GM12878 (cell line): Measurements from ENCODE around the gene CD276. TPM values are rescaled to one million over a fixed set of nuclear protein-coding genes. Genes with fewer than 3 reads are reported as not detected.

ENCODE experiments used
- ATAC-seq: fragments of 200-7000 bp; cut with Tn5 transposase; 3 replicates; pipeline ENCODE4 v1.9.1; 2020; ENCODE audit warnings: mild to moderate bottlenecking, moderate library complexity
- BruUV-seq: library from RNA; stranded (reverse); fragments of 400-500 nt; replicated peaks from 2 replicates; lab custom pipeline; 2021; lab: Mats Ljungman, UMichigan
- CTCF ChIA-PET: fragments of 300-600 bp; sonication (Branson Sonifier 250); formaldehyde crosslinking; extraction: SDS; loops from one replicate; lab custom pipeline; 2021; ENCODE audit warnings: inconsistent platforms; lab: Yijun Ruan, JAX
- POLR2A ChIA-PET: fragments of 350-600 bp; formaldehyde crosslinking; extraction: SDS; loops from one replicate; lab custom pipeline; 2021; ENCODE audit warnings: inconsistent platforms; lab: Charles Lee
- RAD21 ChIA-PET: fragments of 300-600 bp; sonication (Branson Sonifier 250); formaldehyde crosslinking; loops from one replicate; lab custom pipeline; 2023; ENCODE audit warnings: antibody characterized with exemption; ENCODE audit not compliant: unreplicated experiment; lab: Charles Lee
- SMC1A ChIA-PET: fragments of 300-600 bp; sonication (Branson Sonifier 250); formaldehyde crosslinking; loops from one replicate; lab custom pipeline; 2023; ENCODE audit not compliant: unreplicated experiment, uncharacterized antibody; lab: Charles Lee
- DNase-seq: peaks from one replicate; pipeline ENCODE4 v3.0.0-alpha.2; 2011; ENCODE audit warnings: low read depth, low spot score
- FAIRE-seq: peaks from 3 replicates; lab custom pipeline; 2011; peaks lifted over from hg19 to GRCh38; lab: Jason Lieb, UNC
- H2AFZ ChIP-seq: 2 replicates; pipeline ENCODE4 v1.6.0; 2011; ENCODE audit warnings: low read depth, low read length, control low read depth; ENCODE audit not compliant: control insufficient read depth
- H3K27ac ChIP-seq: 2 replicates; pipeline ENCODE4 v1.5.1; 2011; ENCODE audit warnings: control low read depth; ENCODE audit not compliant: control insufficient read depth, insufficient read depth
- H3K27me3 ChIP-seq, 2 experiments: replicated peaks in 1 of 2; 2 replicates each; pipeline versions ENCODE4 v1.6.0 to v1.6.1; 2011; ENCODE audit warnings: low read length in 1 of 2; ENCODE audit not compliant: control insufficient read depth in 2 of 2, insufficient read depth in 2 of 2
- H3K36me3 ChIP-seq, 2 experiments: 2 replicates each; pipeline ENCODE4 v1.5.1; 2011; ENCODE audit warnings: low read length in 1 of 2; ENCODE audit not compliant: control insufficient read depth in 2 of 2, insufficient read depth in 2 of 2
- H3K4me1 ChIP-seq: 2 replicates; pipeline ENCODE4 v1.6.1; 2011; ENCODE audit warnings: mild to moderate bottlenecking, low read length, moderate library complexity, mixed read lengths; ENCODE audit not compliant: control insufficient read depth, insufficient read depth
- H3K4me2 ChIP-seq: 2 replicates; pipeline ENCODE4 v1.6.0; 2011; ENCODE audit warnings: control low read depth; ENCODE audit not compliant: control insufficient read depth, insufficient read depth
- H3K4me3 ChIP-seq: fragments of 200-600 bp; sonication (generic); 2 replicates; pipeline ENCODE4 v1.5.1; 2016
- H3K79me2 ChIP-seq: 2 replicates; pipeline ENCODE4 v1.6.0; 2011; ENCODE audit warnings: low read length; ENCODE audit not compliant: control insufficient read depth, insufficient read depth
- H3K9ac ChIP-seq: 2 replicates; pipeline ENCODE4 v1.8.0; 2011; ENCODE audit warnings: low read length, control low read depth, mixed read lengths; ENCODE audit not compliant: control insufficient read depth, insufficient read depth
- H3K9me3 ChIP-seq: replicated peaks from 3 replicates; pipeline ENCODE4 v1.5.1; 2011; ENCODE audit warnings: mild to moderate bottlenecking, low read length; ENCODE audit not compliant: control insufficient read depth, insufficient read depth
- H4K20me1 ChIP-seq: 2 replicates; pipeline ENCODE4 v1.6.0; 2011; ENCODE audit not compliant: control insufficient read depth, insufficient read depth
- CUX1 ChIP-seq: IDR thresholded peaks from 2 replicates; pipeline ENCODE4 v1.6.1; 2012; ENCODE audit warnings: improper control_type of control experiment, low read depth, low read length; ENCODE audit not compliant: insufficient replicate concordance
- DPF2 ChIP-seq: fragments of 450-650 bp; IDR thresholded peaks from 2 replicates; pipeline ENCODE4 v1.6.1; 2017; ENCODE audit warnings: mild to moderate bottlenecking
- EZH2 ChIP-seq: IDR thresholded peaks from 2 replicates; pipeline ENCODE4 v1.6.1; 2012; ENCODE audit warnings: low read depth, mild to moderate bottlenecking, control low read depth, inconsistent platforms, low read length, borderline replicate concordance; ENCODE audit not compliant: control insufficient read depth
- HDAC6 ChIP-seq: fragments of 200-600 bp; sonication (generic); IDR thresholded peaks from one replicate; pipeline ENCODE4 v1.8.0; 2017; ENCODE audit warnings: antibody characterized with exemption; ENCODE audit not compliant: unreplicated experiment
- SKIL ChIP-seq: fragments of 450-650 bp; IDR thresholded peaks from 2 replicates; pipeline ENCODE4 v1.6.1; 2017; ENCODE audit warnings: mild to moderate bottlenecking, low read depth, inconsistent platforms; ENCODE audit not compliant: poor library complexity, severe bottlenecking
- YY1 ChIP-seq: IDR thresholded peaks from 2 replicates; pipeline ENCODE4 v1.6.1; 2011; ENCODE audit warnings: low read depth, mild to moderate bottlenecking, low read length
- WGBS: methylation state at CpG from one replicate; pipeline ENCODE4 v1.1.6; 2016; ENCODE audit warnings: low lambda C conversion rate; ENCODE audit not compliant: insufficient replicate concordance, insufficient coverage; ENCODE audit errors: missing lambda C conversion rate; 5-methylcytosine and 5-hydroxymethylcytosine counted together
- in situ Hi-C: fragments of 300-500 bp; cut with MboI; formaldehyde crosslinking; loops from 9 replicates; pipeline ENCODE4 v1.14.3; 2018; ENCODE audit warnings: mixed read lengths
- intact Hi-C: fragments of 100-400 bp; cut with micrococcal nuclease; formaldehyde crosslinking; loops from one replicate; pipeline ENCODE4 v1.14.2; 2022; ENCODE audit not compliant: unreplicated experiment
- polyA plus RNA-seq, 11 experiments: library from polyadenylated mRNA; depleted of rRNA in 4 of 11; unstranded in 6 of 11; stranded (reverse) in 5 of 11; fragments of >200 nt; fragmentation: Nextera tagmentation in 4 of 11; fragmentation: Illumina TruSeq in 1 of 11; extraction: Ambion mirVana in 4 of 11; extraction: Trizol in 1 of 11; gene quantifications; 1 replicate in 1 of 11; 2 replicates in 10 of 11; pipeline versions ENCODE4 v1.2.1 to v1.2.3, GENCODE V29; 2011 to 2016; ENCODE audit warnings: inconsistent platforms in 2 of 11, missing spikeins in 2 of 11, low read depth in 1 of 11
- total RNA-seq, 4 experiments: library from RNA; depleted of rRNA in 3 of 4; stranded (reverse); fragments of >200 nt in 3 of 4; fragmentation: Illumina TruSeq in 1 of 4; extraction: Trizol in 1 of 4; gene quantifications; 2 replicates each; pipeline versions ENCODE4 v1.2.1 to v1.2.3, GENCODE V29; 2013 to 2021
- TF ChIP-seq, protein P1 (sequence below): IDR thresholded peaks from 2 replicates; pipeline ENCODE4 v1.6.1; 2011; ENCODE audit warnings: low read depth, low read length, improper control_type of control experiment, borderline replicate concordance
- TF ChIP-seq, protein P2 (sequence below): fragments of 450-650 bp; formaldehyde crosslinking; IDR thresholded peaks from 2 replicates; pipeline ENCODE4 v1.4.0; 2020; ENCODE audit warnings: mild to moderate bottlenecking, moderate library complexity

CD276 gene
- total and polyA plus RNA-seq, 10 of the 15 experiments (the other 5 are each of a cell fraction or from before 2014, with no cell fraction given): 0.11 to 3.0 (median 1.2) TPM

GRCh38 chr15:73647259-73648013 lies 36.7 kb upstream of the CD276 start:
- Histone ChIP-seq H3K36me3 (no peaks in the 10 kb centered on the region), H3K9ac (no peak overlapping the region), H3K27ac (no peak overlapping the region), H3K4me1 (no peaks in the 10 kb centered on the region; the same call in 1 of the 2 replicates), H3K9me3 (no peaks in the 10 kb centered on the region), H3K4me2 (no peak overlapping the region), H3K79me2 (no peaks in the 10 kb centered on the region), H2AFZ (no peak overlapping the region), H4K20me1 (no peaks in the 10 kb centered on the region), H3K27me3 (no peaks in the 10 kb centered on the region), H3K4me3 (no peak overlapping the region)
- RAD21 ChIA-PET: no interaction called here
- SMC1A ChIA-PET: interaction anchor here (1.0 kb wide), 2 partner anchors 10 to 11 kb away, joined by 3 to 4 read pairs; no protein-coding TSS in a partner anchor
- DNase-seq (no peak), ATAC-seq (no peak), FAIRE-seq (no peak)
- CTCF ChIA-PET: interaction anchor here (0.7 to 3.9 kb wide), 4 partner anchors 10 to 41 kb away, joined by 3 to 36 read pairs (median 4); no protein-coding TSS in a partner anchor
- in situ Hi-C loops (no loop called here), intact Hi-C loops (no loop called here)
- 70% methylated on average over 5 of the region's 6 CpGs for WGBS
- BruUV-seq: no TSS peak
- POLR2A ChIA-PET: interaction anchor here (0.6 to 1.0 kb wide), 3 partner anchors 10 to 386 kb away, joined by 3 to 6 read pairs (median 3); no protein-coding TSS in a partner anchor
- TF ChIP-seq, protein P1, sequence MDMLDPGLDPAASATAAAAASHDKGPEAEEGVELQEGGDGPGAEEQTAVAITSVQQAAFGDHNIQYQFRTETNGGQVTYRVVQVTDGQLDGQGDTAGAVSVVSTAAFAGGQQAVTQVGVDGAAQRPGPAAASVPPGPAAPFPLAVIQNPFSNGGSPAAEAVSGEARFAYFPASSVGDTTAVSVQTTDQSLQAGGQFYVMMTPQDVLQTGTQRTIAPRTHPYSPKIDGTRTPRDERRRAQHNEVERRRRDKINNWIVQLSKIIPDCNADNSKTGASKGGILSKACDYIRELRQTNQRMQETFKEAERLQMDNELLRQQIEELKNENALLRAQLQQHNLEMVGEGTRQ: no peak
- TF ChIP-seq EZH2 (no peak), DPF2 (no peak), SKIL (no peak), HDAC6 (no peak), CUX1 (no peak), YY1 (no peak)
- TF ChIP-seq, protein P2, sequence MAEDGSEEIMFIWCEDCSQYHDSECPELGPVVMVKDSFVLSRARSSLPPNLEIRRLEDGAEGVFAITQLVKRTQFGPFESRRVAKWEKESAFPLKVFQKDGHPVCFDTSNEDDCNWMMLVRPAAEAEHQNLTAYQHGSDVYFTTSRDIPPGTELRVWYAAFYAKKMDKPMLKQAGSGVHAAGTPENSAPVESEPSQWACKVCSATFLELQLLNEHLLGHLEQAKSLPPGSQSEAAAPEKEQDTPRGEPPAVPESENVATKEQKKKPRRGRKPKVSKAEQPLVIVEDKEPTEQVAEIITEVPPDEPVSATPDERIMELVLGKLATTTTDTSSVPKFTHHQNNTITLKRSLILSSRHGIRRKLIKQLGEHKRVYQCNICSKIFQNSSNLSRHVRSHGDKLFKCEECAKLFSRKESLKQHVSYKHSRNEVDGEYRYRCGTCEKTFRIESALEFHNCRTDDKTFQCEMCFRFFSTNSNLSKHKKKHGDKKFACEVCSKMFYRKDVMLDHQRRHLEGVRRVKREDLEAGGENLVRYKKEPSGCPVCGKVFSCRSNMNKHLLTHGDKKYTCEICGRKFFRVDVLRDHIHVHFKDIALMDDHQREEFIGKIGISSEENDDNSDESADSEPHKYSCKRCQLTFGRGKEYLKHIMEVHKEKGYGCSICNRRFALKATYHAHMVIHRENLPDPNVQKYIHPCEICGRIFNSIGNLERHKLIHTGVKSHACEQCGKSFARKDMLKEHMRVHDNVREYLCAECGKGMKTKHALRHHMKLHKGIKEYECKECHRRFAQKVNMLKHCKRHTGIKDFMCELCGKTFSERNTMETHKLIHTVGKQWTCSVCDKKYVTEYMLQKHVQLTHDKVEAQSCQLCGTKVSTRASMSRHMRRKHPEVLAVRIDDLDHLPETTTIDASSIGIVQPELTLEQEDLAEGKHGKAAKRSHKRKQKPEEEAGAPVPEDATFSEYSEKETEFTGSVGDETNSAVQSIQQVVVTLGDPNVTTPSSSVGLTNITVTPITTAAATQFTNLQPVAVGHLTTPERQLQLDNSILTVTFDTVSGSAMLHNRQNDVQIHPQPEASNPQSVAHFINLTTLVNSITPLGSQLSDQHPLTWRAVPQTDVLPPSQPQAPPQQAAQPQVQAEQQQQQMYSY: no peak
